HG03097 (cell line): ENCODE data around the gene DENND5A.
"Not testable (repeated sequence)": the region's sequence is repeated elsewhere in the genome, so short reads cannot be mapped to it uniquely, and the experiment has no call there.

Source experiments
- ATAC-seq: cut with Tn5 transposase; IDR thresholded peaks from one replicate; pipeline ENCODE4 v1.9.1; 2021; ENCODE audit not compliant: unreplicated experiment, low FRiP score

The DENND5A gene

DNA sequence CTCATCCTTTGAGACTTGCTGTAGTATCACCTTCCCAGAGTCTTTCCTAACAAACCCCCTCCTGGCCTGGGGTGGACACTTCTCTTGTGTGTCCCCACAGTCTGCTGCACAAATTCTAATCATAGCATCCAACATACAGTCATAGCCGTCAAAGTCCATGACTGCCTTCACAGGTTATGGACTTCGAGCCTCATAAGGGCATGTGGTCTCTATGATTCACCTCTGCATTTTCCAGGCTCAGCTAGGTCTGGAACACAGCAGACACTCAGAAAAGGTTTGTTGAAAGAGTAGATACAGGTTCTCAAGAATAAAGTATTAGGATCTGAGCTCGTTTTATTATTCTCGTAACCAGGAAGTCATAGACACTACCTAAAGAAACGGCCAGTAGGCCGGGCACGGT lies 160.6 kb downstream of the DENND5A start:
- ATAC-seq, result no peak

DNA sequence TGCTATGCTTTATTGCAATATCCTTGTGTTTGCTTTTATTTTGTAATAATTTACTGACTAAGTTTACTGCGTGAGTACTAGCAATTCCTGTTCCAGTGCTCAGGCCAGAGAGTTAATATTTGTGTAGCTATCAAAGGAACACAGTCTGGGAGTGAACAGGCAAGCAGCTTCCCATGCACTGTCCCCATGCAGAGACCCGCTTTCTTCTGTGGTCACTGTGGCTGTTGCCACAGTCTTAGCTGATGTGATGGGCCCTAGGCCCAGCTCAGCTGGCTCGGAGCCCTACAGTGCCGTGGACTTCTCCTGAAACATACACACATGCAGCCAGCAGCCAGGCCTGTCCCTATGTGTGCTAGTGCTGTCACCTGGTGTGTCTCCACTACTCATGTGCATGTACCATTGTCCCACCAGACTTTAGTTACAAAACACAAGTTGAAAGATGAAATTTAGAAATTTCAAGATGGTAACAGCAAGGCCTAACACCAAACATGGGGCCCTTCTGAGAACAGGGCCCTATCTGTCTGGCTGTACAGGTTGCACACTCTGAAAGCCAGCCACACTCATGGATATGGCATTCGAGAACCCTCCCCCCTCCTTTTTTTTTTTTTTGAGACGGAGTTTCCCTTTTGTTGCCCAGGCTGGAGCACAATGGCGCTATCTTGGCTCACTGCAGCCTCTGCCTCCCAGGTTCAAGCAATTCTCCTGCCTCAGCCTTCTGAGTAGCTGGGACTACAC lies 161.4 kb downstream of the DENND5A start:
- ATAC-seq, result no peak

DNA sequence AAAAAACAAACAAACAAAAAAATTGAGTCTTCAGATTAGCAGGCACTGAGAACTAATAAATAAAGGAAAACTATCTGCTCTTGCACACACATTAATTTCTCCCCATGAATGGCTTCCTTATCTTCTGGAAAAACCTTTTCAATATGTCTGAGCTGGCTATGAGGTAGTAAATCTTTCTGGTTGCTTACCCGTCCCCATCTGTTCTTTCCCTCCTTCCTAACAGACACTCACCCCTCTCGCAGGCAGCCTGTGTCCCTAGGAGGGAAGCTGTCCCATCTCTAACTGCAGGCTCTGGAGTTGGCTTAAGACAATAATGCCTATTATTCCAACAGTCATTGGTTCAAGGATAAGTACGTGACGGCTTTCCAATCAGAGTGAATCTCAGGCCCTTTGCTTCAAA lies 165.5 kb downstream of the DENND5A start:
- ATAC-seq, result no peak

GRCh38 chr11:9098455-9098854 lies 166.7 kb downstream of the DENND5A start:
- ATAC-seq, result not testable (repeated sequence)

DNA sequence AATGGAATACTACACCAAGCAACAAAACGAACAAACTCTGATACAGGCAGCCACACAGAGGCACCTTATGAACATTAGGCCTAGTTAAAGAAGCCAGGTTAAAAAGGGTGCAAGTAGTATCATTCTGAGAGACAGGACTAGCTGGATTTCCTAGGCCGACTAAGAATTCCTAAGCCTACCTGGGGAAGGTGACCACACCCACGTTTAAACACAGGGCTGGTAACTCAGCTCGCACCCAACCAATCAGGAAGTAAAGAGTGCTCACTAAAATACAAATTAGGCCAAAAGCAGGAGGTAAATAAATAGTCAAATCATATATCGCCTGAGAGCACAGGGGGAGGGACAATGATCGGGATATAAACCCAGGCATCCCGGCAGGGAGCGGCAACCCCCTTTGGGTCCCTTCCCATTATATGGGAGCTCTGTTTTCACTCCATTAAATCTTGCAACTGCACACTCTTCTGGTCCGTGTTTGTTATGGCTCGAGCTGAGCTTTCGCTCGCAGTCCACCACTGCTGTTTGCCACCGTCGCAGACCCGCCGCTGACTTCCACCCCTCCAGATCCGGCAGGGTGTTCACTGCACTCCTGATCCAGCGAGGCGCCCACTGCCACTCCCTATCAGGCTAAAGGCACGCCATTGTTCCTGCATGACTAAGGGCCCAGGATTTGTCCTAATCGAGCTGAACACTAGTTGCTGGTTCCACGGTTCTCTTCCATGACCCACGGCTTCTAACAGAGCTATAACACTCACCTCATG lies 167.8 kb downstream of the DENND5A start:
- ATAC-seq, result not testable (repeated sequence)

DNA sequence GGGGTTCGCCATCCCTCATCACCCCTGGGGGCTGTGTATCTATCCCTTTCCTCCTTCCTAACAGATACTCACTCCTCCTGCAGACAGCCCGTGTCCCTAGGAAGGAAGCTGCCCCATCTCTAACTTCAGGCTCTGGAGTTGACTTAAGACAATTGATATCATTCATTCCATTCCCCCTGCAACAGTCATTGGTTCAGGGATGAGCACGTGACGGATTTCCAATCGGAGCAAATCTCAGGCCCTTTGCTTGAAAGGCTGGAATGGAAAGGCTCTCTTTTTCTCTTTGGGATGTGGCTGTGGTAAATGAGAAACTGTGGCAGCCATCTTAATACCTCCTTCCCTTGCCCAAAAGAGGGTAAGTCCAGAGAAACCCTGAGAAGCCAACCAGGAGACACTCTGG lies 168.7 kb downstream of the DENND5A start:
- no peak for ATAC-seq

DNA sequence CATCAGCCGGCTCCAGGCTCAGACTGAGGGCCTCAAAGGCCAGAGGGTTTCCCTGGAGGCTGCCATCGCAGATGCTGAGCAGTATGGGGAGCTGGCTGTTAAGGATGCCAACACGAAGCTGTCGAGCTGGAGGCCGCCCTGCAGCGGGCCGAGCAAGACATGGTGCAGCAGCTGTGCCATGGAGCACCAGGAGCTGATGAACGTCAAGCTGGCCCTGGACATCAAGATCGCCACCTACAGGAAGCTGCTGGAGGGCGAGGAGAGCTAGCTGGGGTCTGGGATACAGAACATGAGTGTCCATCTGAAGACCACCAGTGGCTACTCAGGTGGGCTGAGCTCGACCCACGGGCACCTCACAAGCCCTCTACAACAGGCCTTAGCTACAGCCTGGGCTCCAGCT lies 169.7 kb downstream of the DENND5A start:
- ATAC-seq, result no peak

GRCh38 chr11:9094420-9094819 lies 170.7 kb downstream of the DENND5A start:
- no peak for ATAC-seq

- ATAC-seq, result no peak
These were observed 172.0 kb downstream of the DENND5A start for GRCh38 chr11:9092853-9093778.

GRCh38 chr11:9092072-9092471 lies 173.1 kb downstream of the DENND5A start:
- ATAC-seq, result no peak

DNA sequence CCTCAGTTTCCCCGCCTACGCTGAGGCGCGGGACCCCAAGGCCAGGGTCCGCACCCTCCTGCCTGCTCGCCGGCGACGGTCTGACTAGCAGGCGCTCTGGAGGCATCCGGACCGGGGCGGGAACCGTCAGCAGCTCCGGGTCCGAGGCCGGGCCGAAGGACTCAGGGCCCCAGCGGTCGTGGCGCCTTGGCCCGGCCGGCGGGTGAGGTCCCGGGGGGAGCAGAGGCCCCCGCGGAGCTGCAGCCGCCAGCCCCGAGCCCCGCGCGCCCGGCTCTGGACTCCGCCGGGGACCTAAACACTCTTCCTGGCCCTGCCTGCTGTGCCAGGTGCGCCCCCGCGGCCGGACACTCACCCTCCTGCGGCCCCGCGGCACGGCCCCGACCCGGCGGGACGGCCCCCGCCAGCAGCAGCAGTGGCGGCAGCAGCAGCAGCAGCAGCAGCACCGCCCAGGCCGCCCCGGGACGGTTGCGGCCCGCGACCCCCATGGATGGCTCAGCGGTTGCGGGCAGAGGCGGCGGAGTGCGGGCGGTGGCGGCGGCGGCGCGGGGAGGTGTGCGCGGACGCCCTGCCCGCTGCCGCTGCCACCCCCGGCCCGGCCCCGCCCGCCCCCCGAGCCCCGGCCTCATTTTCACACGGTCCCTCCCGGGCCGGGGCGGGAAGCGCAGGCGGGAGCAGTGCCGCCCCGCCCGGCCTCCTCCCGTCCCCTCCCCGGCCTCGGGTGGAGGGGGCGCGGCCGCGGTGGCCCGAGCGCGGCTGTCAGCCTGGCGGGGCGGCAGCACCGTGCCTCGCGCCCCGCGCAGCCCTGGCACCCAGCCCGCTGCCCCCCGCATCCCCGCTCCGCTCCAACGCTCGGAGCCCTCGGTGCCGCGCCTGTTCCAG lies 173.9 kb downstream of the DENND5A start, which contains the start of gene SCUBE2:
SCUBE2 (minus strand) TSS at position 556 of the 879 bp plus-strand sequence; CDS start at position 485, 71 bp downstream.
- ATAC-seq, result no peak

GRCh38 chr11:9090488-9091043 lies 174.6 kb downstream of the DENND5A start:
- ATAC-seq, result no peak

GRCh38 chr11:9089636-9090035 lies 175.5 kb downstream of the DENND5A start:
- no peak for ATAC-seq

DNA sequence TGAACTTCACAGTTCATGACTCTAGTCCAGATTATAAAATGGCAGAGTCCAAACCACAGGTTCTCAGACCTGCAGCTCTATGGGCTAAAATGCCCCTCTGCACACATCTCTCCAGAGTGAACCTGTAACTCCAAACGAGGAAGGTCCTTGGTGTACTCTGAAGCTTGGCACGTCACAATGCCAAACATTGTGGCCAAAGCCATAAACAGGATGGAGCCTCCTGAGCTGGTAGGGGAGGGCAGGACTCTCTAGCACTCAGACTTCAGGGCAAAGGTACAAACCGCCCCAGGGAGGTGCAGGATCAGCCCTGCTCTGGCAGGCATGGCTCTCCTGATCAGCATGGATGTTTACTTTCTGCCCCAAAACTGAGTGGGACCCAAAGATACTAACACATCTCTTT lies 176.1 kb downstream of the DENND5A start:
- no peak for ATAC-seq
